Transverse colon (tissue), 4 donors: Measurements from ENCODE around the gene ADH6. TPM values are rescaled to one million over a fixed set of nuclear protein-coding genes. Genes with fewer than 3 reads are reported as not detected.

Experiments
- DNase-seq: peaks from one replicate; pipeline ENCODE4 v3.0.0-alpha.2; 2019
- H3K27ac ChIP-seq, 4 donors: fragments of 200-600 bp; sonication (generic); 2 replicates each; pipeline ENCODE4 v1.5.1; 2016 to 2018; ENCODE audit warnings: inconsistent platforms in 4 of 4
- H3K27me3 ChIP-seq: fragments of 200-600 bp; sonication (generic); 2 replicates; pipeline ENCODE4 v1.5.1; 2017; ENCODE audit warnings: inconsistent platforms
- H3K36me3 ChIP-seq, 4 donors: fragments of 200-600 bp; sonication (generic); 2 replicates each; pipeline ENCODE4 v1.5.1; 2017 to 2019; ENCODE audit warnings: inconsistent platforms in 4 of 4
- H3K4me1 ChIP-seq, 4 donors: fragments of 200-600 bp; sonication (generic); 2 replicates each; pipeline ENCODE4 v1.5.1; 2017 to 2020; ENCODE audit warnings: inconsistent platforms in 4 of 4
- H3K4me3 ChIP-seq, 4 donors: fragments of 200-600 bp; sonication (generic); 1 replicate in 1 of 4; 2 replicates in 3 of 4; pipeline versions ENCODE4 v1.5.1 to v1.6.1; 2017 to 2019; ENCODE audit warnings: inconsistent platforms in 4 of 4
- H3K9me3 ChIP-seq, 2 donors: fragments of 200-600 bp; sonication (generic); 2 replicates each; pipeline ENCODE4 v1.5.1; 2017 to 2019; ENCODE audit warnings: inconsistent platforms in 2 of 2
- EP300 ChIP-seq: sonication (generic); formaldehyde crosslinking; IDR thresholded peaks from one replicate; pipeline ENCODE4 v1.6.1; 2017; ENCODE audit warnings: antibody characterized with exemption, low read depth
- POLR2A ChIP-seq: fragments of 450-650 bp; IDR thresholded peaks from one replicate; pipeline ENCODE4 v1.6.1; 2016; ENCODE audit warnings: antibody characterized with exemption, mild to moderate bottlenecking, moderate library complexity
- POLR2AphosphoS5 ChIP-seq, 3 donors: sonication (generic); formaldehyde crosslinking; IDR thresholded peaks; one replicate each; pipeline ENCODE4 v1.6.1; 2016; ENCODE audit warnings: antibody characterized with exemption in 3 of 3
- WGBS, 2 donors: methylation state at CpG; one replicate each; pipeline ENCODE4 v1.1.5; 2018; ENCODE audit warnings: low coverage in 1 of 2; 5-methylcytosine and 5-hydroxymethylcytosine counted together
- in situ Hi-C, 4 donors: fragments of 200-750 bp; cut with MboI; loops; one replicate each; pipeline versions ENCODE4 v1.15.0 to v1.15.1; 2017; ENCODE audit warnings: low sequenced_read_pairs in 3 of 4, low pct_ligation_motif_present in 1 of 4, low pct_unique_long_range_greater_than_20kb in 1 of 4
- intact Hi-C: fragments of 100-400 bp; cut with DNase I; formaldehyde crosslinking; loops from one replicate; pipeline ENCODE4 v1.15.1; 2023; ENCODE audit warnings: low total_unique reads
- total RNA-seq, 4 donors: library from RNA; depleted of rRNA; stranded (reverse); fragments of >200 nt; gene quantifications; one replicate each; pipeline ENCODE4 v1.1.0, GENCODE V29; 2016
- TF ChIP-seq, protein P1 (sequence below), 5 experiments: fragments of 200-600 bp in 3 of 5; fragments of 450-650 bp in 2 of 5; sonication (generic) in 3 of 5; IDR thresholded peaks; 1 replicate in 2 of 5; 2 replicates in 3 of 5; pipeline ENCODE4 v1.5.1; 2016 to 2017; ENCODE audit warnings: antibody characterized with exemption in 5 of 5, inconsistent platforms in 3 of 5, mild to moderate bottlenecking in 2 of 5, moderate library complexity in 1 of 5

ADH6 gene
- total RNA-seq, 4 donors from 2014 or later: 2.0 to 15.2 (median 8.6) TPM

DNA sequence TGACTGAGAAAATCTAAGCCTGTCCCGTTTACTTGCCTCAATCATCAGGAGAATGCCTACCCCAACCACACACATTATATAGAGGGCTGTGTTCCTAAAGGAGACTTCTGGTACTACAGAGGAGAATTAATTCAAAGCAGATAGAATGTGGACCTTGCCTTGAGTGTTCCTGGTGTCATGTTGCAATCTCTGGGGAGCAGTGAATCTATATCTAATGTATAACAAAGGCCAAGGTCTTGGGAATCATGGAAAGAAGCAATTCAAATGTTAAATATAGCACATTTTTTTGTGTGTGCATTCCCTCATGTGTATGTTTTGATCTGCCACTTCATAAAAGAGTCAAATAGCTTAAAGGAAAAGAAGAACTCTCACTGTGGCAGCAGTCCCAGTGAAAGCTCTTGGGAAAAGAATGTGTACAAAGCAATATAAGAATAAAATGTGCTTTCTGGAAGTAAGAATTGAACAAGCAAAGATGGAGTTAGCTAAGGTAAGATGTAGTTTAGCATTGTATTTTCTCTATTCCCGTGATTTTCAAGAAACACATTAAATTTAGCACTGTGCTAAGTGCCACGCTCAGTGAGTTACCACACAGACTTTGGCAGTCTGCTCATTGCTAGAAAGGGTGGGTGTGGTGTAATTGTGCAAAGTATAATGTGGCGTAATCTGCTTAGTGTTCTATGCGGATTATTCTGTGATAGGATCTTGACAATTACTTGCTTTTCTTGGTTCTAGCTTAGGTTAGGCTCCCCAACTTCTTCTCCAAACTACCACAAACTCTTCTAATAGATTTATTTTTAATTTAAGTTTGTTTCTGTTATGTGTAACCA is 13.7 kb downstream of the ADH6 start:
- H3K4me3 ChIP-seq: no peak overlapping the region
- no peaks in the 10 kb centered on the region for H3K36me3 ChIP-seq
- no peaks in the 10 kb centered on the region for H3K27me3 ChIP-seq
- 38 to 52% methylated on average over 4 to 5 of the region's 5 CpGs for WGBS, 2 donors
- no peaks in the 10 kb centered on the region for H3K9me3 ChIP-seq
- peak overlapping the region; percentile 41 to 73 (median 62) for H3K27ac ChIP-seq
- TF ChIP-seq, protein P1, sequence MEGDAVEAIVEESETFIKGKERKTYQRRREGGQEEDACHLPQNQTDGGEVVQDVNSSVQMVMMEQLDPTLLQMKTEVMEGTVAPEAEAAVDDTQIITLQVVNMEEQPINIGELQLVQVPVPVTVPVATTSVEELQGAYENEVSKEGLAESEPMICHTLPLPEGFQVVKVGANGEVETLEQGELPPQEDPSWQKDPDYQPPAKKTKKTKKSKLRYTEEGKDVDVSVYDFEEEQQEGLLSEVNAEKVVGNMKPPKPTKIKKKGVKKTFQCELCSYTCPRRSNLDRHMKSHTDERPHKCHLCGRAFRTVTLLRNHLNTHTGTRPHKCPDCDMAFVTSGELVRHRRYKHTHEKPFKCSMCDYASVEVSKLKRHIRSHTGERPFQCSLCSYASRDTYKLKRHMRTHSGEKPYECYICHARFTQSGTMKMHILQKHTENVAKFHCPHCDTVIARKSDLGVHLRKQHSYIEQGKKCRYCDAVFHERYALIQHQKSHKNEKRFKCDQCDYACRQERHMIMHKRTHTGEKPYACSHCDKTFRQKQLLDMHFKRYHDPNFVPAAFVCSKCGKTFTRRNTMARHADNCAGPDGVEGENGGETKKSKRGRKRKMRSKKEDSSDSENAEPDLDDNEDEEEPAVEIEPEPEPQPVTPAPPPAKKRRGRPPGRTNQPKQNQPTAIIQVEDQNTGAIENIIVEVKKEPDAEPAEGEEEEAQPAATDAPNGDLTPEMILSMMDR (IDR thresholded peaks at IDR 0.05): peak in 4 of 5 experiments; percentile 21 to 55 (median 38)
- TF ChIP-seq POLR2AphosphoS5 (IDR thresholded peaks at IDR 0.05): peak in 2 of 3 donors; percentile 13 to 66
- TF ChIP-seq POLR2A: no peak
- TF ChIP-seq EP300: no peak
- intact Hi-C loops (loop anchor here (10.0 kb wide), 1 partner anchor 199 kb away; no protein-coding TSS in a partner anchor), in situ Hi-C loops (loop anchor here in 2 of 4 donors (10.0 kb wide), 1 partner anchor 199 kb away; no protein-coding TSS in a partner anchor)
- peaks cover 3 to 45% (median 22%) of the 10 kb centered on the region in 4 donors for H3K4me1 ChIP-seq
- DNase-seq: peak; percentile 32

DNA sequence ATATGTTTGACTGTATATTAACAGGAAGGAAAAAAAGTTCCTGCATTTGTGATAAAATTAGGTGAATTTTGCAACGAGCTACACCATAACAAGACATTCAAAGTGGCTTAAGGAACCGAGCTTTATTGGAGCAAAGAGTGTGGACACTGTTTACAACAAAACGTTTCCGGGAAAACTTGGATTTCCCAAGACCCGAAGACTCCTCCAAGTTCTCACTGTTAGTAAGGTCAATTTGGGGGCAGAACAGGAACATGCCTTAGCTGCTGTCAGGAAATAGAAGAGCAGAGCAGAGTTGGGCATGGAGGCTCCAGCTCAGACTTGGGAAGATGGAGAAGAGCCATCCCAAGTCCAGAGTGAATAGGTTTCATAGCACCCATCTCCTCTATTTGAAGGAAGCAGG is 16.5 kb downstream of the ADH6 start:
- no peak for DNase-seq
- Histone ChIP-seq H3K27ac (peak overlapping the region; percentile 42 to 68 (median 56)), H3K36me3 (no peaks in the 10 kb centered on the region), H3K9me3 (no peaks in the 10 kb centered on the region), H3K4me1 (peaks cover 3 to 37% (median 20%) of the 10 kb centered on the region in 4 donors), H3K27me3 (no peaks in the 10 kb centered on the region), H3K4me3 (no peak overlapping the region)
- TF ChIP-seq POLR2AphosphoS5 (IDR thresholded peaks at IDR 0.05) (peak; percentile 40 to 57 (median 45)), EP300 (no peak), POLR2A (no peak)
- TF ChIP-seq, protein P1 (IDR thresholded peaks at IDR 0.05): no peak
- in situ Hi-C loops: loop anchor here in 2 of 4 donors (10.0 kb wide), 1 partner anchor 202 kb away; no protein-coding TSS in a partner anchor
- WGBS, 2 donors: 70 to 72% methylated on average over 3 to 5 of the region's 5 CpGs
- intact Hi-C loops: loop anchor here (10.0 kb wide), 1 partner anchor 202 kb away; no protein-coding TSS in a partner anchor

DNA sequence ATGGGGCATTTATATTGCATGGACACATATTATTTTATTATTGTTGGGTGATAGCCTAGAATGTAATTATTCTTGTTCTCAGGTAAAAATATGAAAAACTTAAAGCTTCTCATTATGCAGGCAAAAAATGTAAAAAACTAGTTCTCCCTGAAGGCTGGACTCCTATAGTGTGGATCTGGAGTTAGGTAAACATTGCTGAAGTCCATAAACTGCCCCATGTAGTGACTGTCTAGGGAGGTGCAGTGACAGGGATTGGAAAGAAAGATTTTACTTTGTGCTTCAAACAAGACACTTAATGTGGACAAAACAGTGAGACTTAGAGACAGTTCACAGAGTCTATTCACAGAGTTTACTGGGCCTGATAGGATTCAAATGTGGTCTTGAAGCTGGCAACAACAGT is 17.0 kb downstream of the ADH6 start:
- Histone ChIP-seq H3K4me3 (no peak overlapping the region), H3K27ac (peak overlapping the region; percentile 42 to 68 (median 56)), H3K4me1 (peaks cover 3 to 37% (median 20%) of the 10 kb centered on the region in 4 donors), H3K9me3 (no peaks in the 10 kb centered on the region), H3K36me3 (no peaks in the 10 kb centered on the region), H3K27me3 (no peaks in the 10 kb centered on the region)
- no peak for TF ChIP-seq EP300
- TF ChIP-seq POLR2A: no peak
- TF ChIP-seq, protein P1 (IDR thresholded peaks at IDR 0.05): no peak
- TF ChIP-seq POLR2AphosphoS5 (IDR thresholded peaks at IDR 0.05): no peak
- in situ Hi-C loops (loop anchor here in 2 of 4 donors (10.0 kb wide), 1 partner anchor 203 kb away; no protein-coding TSS in a partner anchor), intact Hi-C loops (loop anchor here (10.0 kb wide), 1 partner anchor 203 kb away; no protein-coding TSS in a partner anchor)
- no peak for DNase-seq

DNA sequence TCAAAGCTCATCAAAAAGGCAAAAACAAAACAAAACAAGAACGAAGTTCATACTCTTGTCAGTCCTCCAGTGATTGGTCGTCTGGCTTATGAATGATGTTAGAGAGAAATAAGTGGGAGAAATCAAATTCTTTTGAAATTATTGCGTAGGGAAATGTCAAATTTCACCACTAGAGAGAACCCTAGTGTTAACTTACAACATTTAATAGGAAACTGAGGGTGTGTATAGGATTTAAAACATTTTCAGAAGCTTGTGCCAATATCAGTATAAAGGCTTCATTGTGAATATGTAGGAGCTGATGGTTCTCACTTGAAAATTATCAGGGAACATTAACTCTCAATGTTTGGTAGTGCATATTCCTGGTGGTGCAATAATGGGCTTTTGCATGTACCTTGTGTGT is 17.4 kb downstream of the ADH6 start:
- Histone ChIP-seq H3K27ac (peak overlapping the region; percentile 42 to 68 (median 56)), H3K27me3 (no peaks in the 10 kb centered on the region), H3K36me3 (no peaks in the 10 kb centered on the region), H3K4me1 (peaks cover 3 to 37% (median 20%) of the 10 kb centered on the region in 4 donors), H3K9me3 (no peaks in the 10 kb centered on the region), H3K4me3 (no peak overlapping the region)
- intact Hi-C loops (loop anchor here (10.0 kb wide), 1 partner anchor 203 kb away; no protein-coding TSS in a partner anchor), in situ Hi-C loops (loop anchor here in 2 of 4 donors (10.0 kb wide), 1 partner anchor 203 kb away; no protein-coding TSS in a partner anchor)
- TF ChIP-seq, protein P1 (IDR thresholded peaks at IDR 0.05): peak in 4 of 5 experiments; percentile 9 to 45 (median 36)
- no peak for TF ChIP-seq POLR2A
- no peak for TF ChIP-seq EP300
- TF ChIP-seq POLR2AphosphoS5 (IDR thresholded peaks at IDR 0.05): no peak
- WGBS, 2 donors: 24 to 26% methylated on average over 3 of the region's 3 CpGs
- DNase-seq: no peak
